SK-N-SH (cell line): Measurements from ENCODE around the gene LAMP2. TPM values are rescaled to one million over a fixed set of nuclear protein-coding genes. Genes with fewer than 3 reads are reported as not detected.

Experiments
- CTCF ChIA-PET: fragments of 300-600, 350-600 bp; formaldehyde crosslinking; extraction: SDS; loops from one replicate; lab custom pipeline; 2021; lab: Yijun Ruan, JAX
- POLR2A ChIA-PET: fragments of 350-600 bp; sonication (Branson Sonifier 250); formaldehyde crosslinking; extraction: SDS; loops from one replicate; lab custom pipeline; 2020; ENCODE audit warnings: antibody characterized with exemption, inconsistent platforms; lab: Yijun Ruan, JAX
- DNase-seq: peaks from one replicate; pipeline ENCODE4 v3.0.0; 2012
- H2AFZ ChIP-seq: fragments of 200-600 bp; sonication (generic); 2 replicates; pipeline ENCODE4 v1.8.1; 2016; ENCODE audit warnings: antibody characterized with exemption, mild to moderate bottlenecking, low read depth
- H3F3A ChIP-seq: fragments of 200-600 bp; sonication (generic); replicated peaks from 2 replicates; pipeline ENCODE3; 2016; ENCODE audit warnings: antibody characterized with exemption, mild to moderate bottlenecking; ENCODE audit not compliant: insufficient read depth
- H3K27ac ChIP-seq, 2 experiments: fragments of 200-500 bp in 1 of 2; fragments of 200-600 bp in 1 of 2; sonication (Bioruptor generic) in 1 of 2; sonication (generic), shearing (Covaris generic) in 1 of 2; 2 replicates each; pipeline versions ENCODE4 v1.5.1 to v1.6.1; 2014 to 2016; ENCODE audit warnings: low read depth in 2 of 2, inconsistent platforms in 1 of 2, low read length in 1 of 2, mild to moderate bottlenecking in 1 of 2, mixed read lengths in 1 of 2
- H3K27me3 ChIP-seq: fragments of 200-600 bp; sonication (generic), shearing (Covaris generic); 2 replicates; pipeline ENCODE4 v1.6.1; 2016; ENCODE audit warnings: mixed run types; ENCODE audit not compliant: insufficient read depth
- H3K36me3 ChIP-seq, 2 experiments: fragments of 200-500 bp in 1 of 2; fragments of 200-600 bp in 1 of 2; sonication (Bioruptor generic) in 1 of 2; sonication (generic) in 1 of 2; replicated peaks in 1 of 2; 2 replicates each; pipeline versions ENCODE3 to v1.5.1; 2014 to 2016; ENCODE audit warnings: low read length in 1 of 2, mild to moderate bottlenecking in 1 of 2; ENCODE audit not compliant: insufficient read depth in 2 of 2, control insufficient read depth in 1 of 2
- H3K4me1 ChIP-seq, 2 experiments: fragments of 200-500 bp in 1 of 2; fragments of 200-600 bp in 1 of 2; sonication (Bioruptor generic) in 1 of 2; sonication (generic), shearing (Covaris generic) in 1 of 2; 2 replicates each; pipeline versions ENCODE4 v1.5.1 to v1.6.1; 2014 to 2016; ENCODE audit warnings: low read depth in 1 of 2, low read length in 1 of 2, mixed run types in 1 of 2; ENCODE audit not compliant: insufficient read depth in 2 of 2, control insufficient read depth in 1 of 2
- H3K4me2 ChIP-seq: fragments of 200-600 bp; sonication (generic), shearing (Covaris generic); 2 replicates; pipeline ENCODE4 v1.6.1; 2017; ENCODE audit warnings: mixed run types
- H3K4me3 ChIP-seq, 2 experiments: fragments of 200-500 bp in 1 of 2; fragments of 200-600 bp in 1 of 2; sonication (Bioruptor generic) in 1 of 2; sonication (generic), shearing (Covaris generic) in 1 of 2; 2 replicates each; pipeline versions ENCODE4 v1.5.1 to v1.8.1; 2014 to 2016; ENCODE audit warnings: low read depth in 2 of 2, inconsistent platforms in 1 of 2, low read length in 1 of 2, mild to moderate bottlenecking in 1 of 2, mixed read lengths in 1 of 2, moderate library complexity in 1 of 2
- H3K79me2 ChIP-seq: fragments of 200-600 bp; sonication (generic); 2 replicates; pipeline ENCODE4 v1.8.1; 2017; ENCODE audit warnings: mild to moderate bottlenecking; ENCODE audit not compliant: insufficient read depth
- H3K9ac ChIP-seq: fragments of 200-600 bp; sonication (generic); 2 replicates; pipeline ENCODE4 v1.6.1; 2017; ENCODE audit warnings: mixed run types
- H3K9me2 ChIP-seq: fragments of 200-600 bp; sonication (generic); 2 replicates; pipeline ENCODE4 v1.6.1; 2017; ENCODE audit warnings: mixed run types
- H3K9me3 ChIP-seq: fragments of 200-600 bp; sonication (generic); 2 replicates; pipeline ENCODE4 v1.6.1; 2017; ENCODE audit warnings: mixed run types, mild to moderate bottlenecking, moderate library complexity
- H4K20me1 ChIP-seq: fragments of 200-600 bp; sonication (generic); 2 replicates; pipeline ENCODE4 v1.6.1; 2017; ENCODE audit warnings: mild to moderate bottlenecking, mixed run types; ENCODE audit not compliant: insufficient read depth
- CTCF ChIP-seq: fragments of 200-600 bp; sonication (generic); IDR thresholded peaks from 2 replicates; pipeline ENCODE4 v1.6.1; 2017; ENCODE audit warnings: antibody characterized with exemption, mild to moderate bottlenecking, moderate library complexity
- EP300 ChIP-seq, 2 experiments: IDR thresholded peaks; 2 replicates each; pipeline versions ENCODE4 v1.4.0 to v1.6.1; 2012; ENCODE audit warnings: borderline replicate concordance in 1 of 2, low read depth in 1 of 2, low read length in 1 of 2
- FOSL2 ChIP-seq: IDR thresholded peaks from 2 replicates; pipeline ENCODE4 v1.4.0; 2012; ENCODE audit warnings: low read depth, mild to moderate bottlenecking, moderate library complexity, borderline replicate concordance
- FOXJ3 ChIP-seq: sonication (generic); formaldehyde crosslinking; IDR thresholded peaks from 2 replicates; pipeline ENCODE4 v1.5.1; 2020; ENCODE audit warnings: mild to moderate bottlenecking, missing genetic modification reagents
- JUND ChIP-seq: IDR thresholded peaks from 2 replicates; pipeline ENCODE4 v1.4.0; 2012
- NFIC ChIP-seq: IDR thresholded peaks from 2 replicates; pipeline ENCODE4 v1.4.0; 2012; ENCODE audit warnings: borderline replicate concordance
- NRF1 ChIP-seq: IDR thresholded peaks from 2 replicates; pipeline ENCODE4 v1.6.1; 2012; ENCODE audit warnings: low read depth, mild to moderate bottlenecking, low read length
- RAD21 ChIP-seq: IDR thresholded peaks from 2 replicates; pipeline ENCODE4 v1.6.1; 2012; ENCODE audit warnings: mild to moderate bottlenecking, low read length
- RCOR1 ChIP-seq: fragments of 150-350 bp; IDR thresholded peaks from 2 replicates; pipeline ENCODE4 v1.6.1; 2017; ENCODE audit warnings: antibody characterized with exemption, low read length
- RFX5 ChIP-seq: IDR thresholded peaks from 2 replicates; pipeline ENCODE4 v1.6.1; 2012; ENCODE audit warnings: mild to moderate bottlenecking, improper control_type of control experiment, low read length
- RXRA ChIP-seq: IDR thresholded peaks from 2 replicates; pipeline ENCODE4 v1.4.0; 2012; ENCODE audit warnings: low read depth, mild to moderate bottlenecking, borderline replicate concordance
- TAF1 ChIP-seq: IDR thresholded peaks from 2 replicates; pipeline ENCODE4 v1.6.1; 2012; ENCODE audit warnings: low read depth, mild to moderate bottlenecking, low read length, moderate library complexity, borderline replicate concordance
- TEAD4 ChIP-seq: IDR thresholded peaks from 2 replicates; pipeline ENCODE4 v1.4.0; 2012; ENCODE audit warnings: mild to moderate bottlenecking, borderline replicate concordance; ENCODE audit not compliant: insufficient read depth
- USF1 ChIP-seq: IDR thresholded peaks from 2 replicates; pipeline ENCODE4 v1.4.0; 2012; ENCODE audit warnings: low read depth, borderline replicate concordance
- WGBS: methylation state at CpG from one replicate; pipeline ENCODE4 v1.1.6; 2017; ENCODE audit warnings: low lambda C conversion rate; 5-methylcytosine and 5-hydroxymethylcytosine counted together
- polyA plus RNA-seq, 3 experiments: library from polyadenylated mRNA; depleted of rRNA; stranded (reverse); fragments of >200 nt; gene quantifications; 2 replicates each; pipeline ENCODE4 v1.2.3, GENCODE V29; 2012
- TF ChIP-seq, protein P1 (sequence below): IDR thresholded peaks from 2 replicates; pipeline ENCODE4 v1.4.0; 2012; ENCODE audit warnings: low read depth
- TF ChIP-seq, protein P2 (sequence below): IDR thresholded peaks from 2 replicates; pipeline ENCODE4; 2012
- TF ChIP-seq, protein P3 (sequence below): IDR thresholded peaks from 2 replicates; pipeline ENCODE4 v1.4.0; 2012; ENCODE audit warnings: low read depth, borderline replicate concordance

Gene LAMP2
- polyA plus RNA-seq, 1 of the 3 experiments (the other 2 are of a cell fraction), result 108 TPM

DNA sequence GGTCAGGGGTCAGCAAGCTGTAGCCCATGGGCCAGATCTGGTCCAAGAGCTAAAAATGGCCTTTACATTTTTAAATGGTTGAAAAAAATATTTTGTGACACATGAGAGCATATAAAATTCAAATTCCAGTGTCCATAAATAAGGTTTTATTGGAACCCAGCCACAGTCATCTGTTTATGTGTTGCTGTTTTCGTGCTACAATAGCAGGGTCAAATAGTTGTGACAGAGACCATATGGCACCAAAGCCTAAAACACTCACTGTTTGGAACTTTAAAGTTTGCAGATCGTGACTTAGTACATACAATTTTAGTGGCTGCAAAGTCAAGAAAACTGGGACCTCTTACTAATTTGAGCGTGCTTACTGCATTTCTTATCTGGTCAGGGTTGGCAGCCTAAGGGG lies 29.2 kb downstream of the LAMP2 start:
- ChIA-PET CTCF (interaction anchor here (1.0 to 1.1 kb wide), 3 partner anchors 10 to 13 kb away, joined by 3 to 4 read pairs (median 3); no protein-coding TSS in a partner anchor), POLR2A (no interaction called here)
- no peaks in the 10 kb centered on the region for H3K9me2 ChIP-seq
- no peak overlapping the region for H3K9ac ChIP-seq
- TF ChIP-seq USF1 (no peak), NRF1 (no peak), RFX5 (no peak), TEAD4 (no peak), FOXJ3 (CRISPR knock-in tag) (no peak), EP300 (IDR thresholded peaks at IDR 0.05; ENCODE audit: borderline replicate concordance in 1 of 2, low read depth in 1 of 2, low read length in 1 of 2) (no peak), FOSL2 (no peak), RAD21 (no peak), NFIC (no peak), RCOR1 (no peak), RXRA (no peak), TAF1 (no peak), CTCF (no peak), JUND (no peak)
- TF ChIP-seq, protein P1, sequence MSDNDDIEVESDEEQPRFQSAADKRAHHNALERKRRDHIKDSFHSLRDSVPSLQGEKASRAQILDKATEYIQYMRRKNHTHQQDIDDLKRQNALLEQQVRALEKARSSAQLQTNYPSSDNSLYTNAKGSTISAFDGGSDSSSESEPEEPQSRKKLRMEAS, result no peak
- TF ChIP-seq, protein P2, sequence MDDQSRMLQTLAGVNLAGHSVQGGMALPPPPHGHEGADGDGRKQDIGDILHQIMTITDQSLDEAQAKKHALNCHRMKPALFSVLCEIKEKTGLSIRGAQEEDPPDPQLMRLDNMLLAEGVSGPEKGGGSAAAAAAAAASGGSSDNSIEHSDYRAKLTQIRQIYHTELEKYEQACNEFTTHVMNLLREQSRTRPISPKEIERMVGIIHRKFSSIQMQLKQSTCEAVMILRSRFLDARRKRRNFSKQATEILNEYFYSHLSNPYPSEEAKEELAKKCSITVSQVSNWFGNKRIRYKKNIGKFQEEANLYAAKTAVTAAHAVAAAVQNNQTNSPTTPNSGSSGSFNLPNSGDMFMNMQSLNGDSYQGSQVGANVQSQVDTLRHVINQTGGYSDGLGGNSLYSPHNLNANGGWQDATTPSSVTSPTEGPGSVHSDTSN, result no peak
- TF ChIP-seq, protein P3, sequence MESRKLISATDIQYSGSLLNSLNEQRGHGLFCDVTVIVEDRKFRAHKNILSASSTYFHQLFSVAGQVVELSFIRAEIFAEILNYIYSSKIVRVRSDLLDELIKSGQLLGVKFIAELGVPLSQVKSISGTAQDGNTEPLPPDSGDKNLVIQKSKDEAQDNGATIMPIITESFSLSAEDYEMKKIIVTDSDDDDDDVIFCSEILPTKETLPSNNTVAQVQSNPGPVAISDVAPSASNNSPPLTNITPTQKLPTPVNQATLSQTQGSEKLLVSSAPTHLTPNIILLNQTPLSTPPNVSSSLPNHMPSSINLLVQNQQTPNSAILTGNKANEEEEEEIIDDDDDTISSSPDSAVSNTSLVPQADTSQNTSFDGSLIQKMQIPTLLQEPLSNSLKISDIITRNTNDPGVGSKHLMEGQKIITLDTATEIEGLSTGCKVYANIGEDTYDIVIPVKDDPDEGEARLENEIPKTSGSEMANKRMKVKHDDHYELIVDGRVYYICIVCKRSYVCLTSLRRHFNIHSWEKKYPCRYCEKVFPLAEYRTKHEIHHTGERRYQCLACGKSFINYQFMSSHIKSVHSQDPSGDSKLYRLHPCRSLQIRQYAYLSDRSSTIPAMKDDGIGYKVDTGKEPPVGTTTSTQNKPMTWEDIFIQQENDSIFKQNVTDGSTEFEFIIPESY, result no peak
- H3F3A ChIP-seq, result no peaks in the 10 kb centered on the region
- H4K20me1 ChIP-seq, result no peaks in the 10 kb centered on the region
- no peaks in the 10 kb centered on the region for H3K27me3 ChIP-seq
- no peak overlapping the region for H3K4me3 ChIP-seq
- no peak for DNase-seq
- H3K4me1 ChIP-seq, result no peaks in the 10 kb centered on the region
- H2AFZ ChIP-seq, result no peak overlapping the region
- H3K9me3 ChIP-seq, result no peaks in the 10 kb centered on the region
- WGBS, result 75% methylated on average over 3 of the region's 3 CpGs
- no peak overlapping the region for H3K4me2 ChIP-seq
- H3K79me2 ChIP-seq, result no peaks in the 10 kb centered on the region
- H3K36me3 ChIP-seq, result peaks cover 19 to 59% of the 10 kb centered on the region in 2 experiments
- H3K27ac ChIP-seq, result no peak overlapping the region
